Panc1 (cell line): ENCODE measurements around the gene KIF1C. TPM values are rescaled to one million over a fixed set of nuclear protein-coding genes. Genes with fewer than 3 reads are reported as not detected.

Experiments
- ATAC-seq: fragments of 200-7000 bp; cut with Tn5 transposase; 2 replicates; pipeline ENCODE4 v1.9.1; 2020; ENCODE audit warnings: mild to moderate bottlenecking, moderate library complexity
- BruUV-seq: library from RNA; stranded (reverse); fragments of 400-500 nt; replicated peaks from 2 replicates; lab custom pipeline; 2021; lab: Mats Ljungman, UMichigan
- CTCF ChIA-PET: fragments of 300-600 bp; sonication (Branson Sonifier 250); formaldehyde crosslinking; loops from one replicate; lab custom pipeline; 2022; ENCODE audit warnings: antibody characterized with exemption; lab: Charles Lee
- POLR2A ChIA-PET: fragments of 300-600 bp; sonication (Branson Sonifier 250); formaldehyde crosslinking; loops from one replicate; lab custom pipeline; 2022; ENCODE audit warnings: antibody characterized with exemption; lab: Charles Lee
- DNase-seq: peaks from one replicate; pipeline ENCODE4 v3.0.0-alpha.2; 2010; ENCODE audit warnings: low read depth, low spot score
- H3K27ac ChIP-seq: 2 replicates; pipeline ENCODE4 v1.5.1; 2011; ENCODE audit warnings: mild to moderate bottlenecking, low read length, inconsistent platforms
- H3K27me3 ChIP-seq: fragments of 200-500 bp; sonication (Bioruptor generic); 2 replicates; pipeline ENCODE4 v1.6.0; 2014; ENCODE audit warnings: low read length, inconsistent platforms; ENCODE audit not compliant: control insufficient read depth, insufficient read depth
- H3K36me3 ChIP-seq: fragments of 200-500 bp; sonication (Bioruptor generic); 2 replicates; pipeline ENCODE4 v1.5.1; 2014; ENCODE audit warnings: inconsistent platforms, mild to moderate bottlenecking, low read length, moderate library complexity; ENCODE audit not compliant: control insufficient read depth, insufficient read depth
- H3K4me1 ChIP-seq: 2 replicates; pipeline ENCODE4 v1.5.1; 2011; ENCODE audit warnings: inconsistent platforms, mild to moderate bottlenecking, low read length, moderate library complexity; ENCODE audit not compliant: control insufficient read depth, insufficient read depth
- H3K4me3 ChIP-seq, 2 experiments: 2 replicates each; pipeline ENCODE4 v1.5.1; 2011 to 2012; ENCODE audit warnings: low read depth in 2 of 2, low read length in 2 of 2, mild to moderate bottlenecking in 2 of 2, inconsistent platforms in 1 of 2, moderate library complexity in 1 of 2
- H3K9me3 ChIP-seq: fragments of 200-500 bp; sonication (Bioruptor generic); 2 replicates; pipeline ENCODE4 v1.5.1; 2014; ENCODE audit warnings: low read depth, mild to moderate bottlenecking, inconsistent platforms, low read length, moderate library complexity; ENCODE audit not compliant: control insufficient read depth, insufficient read depth
- CTCF ChIP-seq: fragments of 450-650 bp; IDR thresholded peaks from 2 replicates; pipeline ENCODE4 v1.5.1; 2017; ENCODE audit warnings: mild to moderate bottlenecking
- POLR2AphosphoS5 ChIP-seq: IDR thresholded peaks from 2 replicates; pipeline ENCODE4 v1.6.1; 2012; ENCODE audit warnings: mild to moderate bottlenecking, low read depth, low read length, moderate library complexity
- REST ChIP-seq, 2 experiments: IDR thresholded peaks; 2 replicates each; pipeline ENCODE4 v1.6.1; 2011 to 2012; ENCODE audit warnings: low read depth in 2 of 2, control low read depth in 1 of 2, low read length in 1 of 2, mild to moderate bottlenecking in 1 of 2, moderate library complexity in 1 of 2; ENCODE audit not compliant: insufficient read depth in 1 of 2
- SIN3A ChIP-seq: IDR thresholded peaks from 2 replicates; pipeline ENCODE4 v1.6.1; 2012; ENCODE audit warnings: low read depth, mild to moderate bottlenecking, low read length, moderate library complexity, borderline replicate concordance; ENCODE audit not compliant: insufficient read depth
- TCF7L2 ChIP-seq: IDR thresholded peaks from 2 replicates; pipeline ENCODE4 v1.6.1; 2011; ENCODE audit warnings: mild to moderate bottlenecking, low read depth, low read length, inconsistent platforms
- in situ Hi-C: cut with HindIII; loops from 2 replicates; pipeline ENCODE4 v1.10.0; 2016; ENCODE audit warnings: low sequenced_read_pairs, low pct_unique_long_range_greater_than_20kb
- intact Hi-C: fragments of 100-400 bp; cut with micrococcal nuclease; formaldehyde crosslinking; loops from one replicate; pipeline ENCODE4 v1.10.0; 2022; ENCODE audit not compliant: unreplicated experiment
- total RNA-seq: library from RNA; stranded (reverse); gene quantifications from one replicate; pipeline ENCODE4 v1.2.1, GENCODE V29; 2021; ENCODE audit not compliant: unreplicated experiment

Gene KIF1C
- total RNA-seq, 1 experiment from 2014 or later: 117 TPM

- BruUV-seq: no TSS peak
Observed at GRCh38 chr17:4973256-4974114, 24.3 kb upstream of the KIF1C start.

More at GRCh38 chr17:4973256-4974114, 24.3 kb upstream of the KIF1C start:
- TF ChIP-seq CTCF (no peak), POLR2AphosphoS5 (no peak), REST (IDR thresholded peaks at IDR 0.05; ENCODE audit: insufficient read depth in 1 of 2, low read depth in 2 of 2, low read length in 1 of 2) (no peak), TCF7L2 (no peak), SIN3A (no peak)
- H3K27me3 ChIP-seq: no peaks in the 10 kb centered on the region
- no peak overlapping the region for H3K27ac ChIP-seq
- peaks cover 11% of the 10 kb centered on the region for H3K4me1 ChIP-seq
- POLR2A ChIA-PET: interaction anchor here (0.6 kb wide), 1 partner anchor 19 kb away, joined by 16 read pairs; no protein-coding TSS in a partner anchor
- no peaks in the 10 kb centered on the region for H3K9me3 ChIP-seq
- DNase-seq (no peak), ATAC-seq (no peak)
- CTCF ChIA-PET: no interaction called here
- in situ Hi-C loops (no loop called here), intact Hi-C loops (no loop called here)
- H3K4me3 ChIP-seq: no peak overlapping the region
- H3K36me3 ChIP-seq: no peaks in the 10 kb centered on the region
